Panc1 (cell line): Measurements from ENCODE around the gene MSANTD1. TPM values are rescaled to one million over a fixed set of nuclear protein-coding genes. Genes with fewer than 3 reads are reported as not detected.

Experiments
- ATAC-seq: fragments of 200-7000 bp; cut with Tn5 transposase; 2 replicates; pipeline ENCODE4 v1.9.1; 2020; ENCODE audit warnings: mild to moderate bottlenecking, moderate library complexity
- BruUV-seq: library from RNA; stranded (reverse); fragments of 400-500 nt; replicated peaks from 2 replicates; lab custom pipeline; 2021; lab: Mats Ljungman, UMichigan
- CTCF ChIA-PET: fragments of 300-600 bp; sonication (Branson Sonifier 250); formaldehyde crosslinking; loops from one replicate; lab custom pipeline; 2022; ENCODE audit warnings: antibody characterized with exemption; lab: Charles Lee
- POLR2A ChIA-PET: fragments of 300-600 bp; sonication (Branson Sonifier 250); formaldehyde crosslinking; loops from one replicate; lab custom pipeline; 2022; ENCODE audit warnings: antibody characterized with exemption; lab: Charles Lee
- DNase-seq: peaks from one replicate; pipeline ENCODE4 v3.0.0-alpha.2; 2010; ENCODE audit warnings: low read depth, low spot score
- H3K27ac ChIP-seq: 2 replicates; pipeline ENCODE4 v1.5.1; 2011; ENCODE audit warnings: mild to moderate bottlenecking, low read length, inconsistent platforms
- H3K27me3 ChIP-seq: fragments of 200-500 bp; sonication (Bioruptor generic); 2 replicates; pipeline ENCODE4 v1.6.0; 2014; ENCODE audit warnings: low read length, inconsistent platforms; ENCODE audit not compliant: control insufficient read depth, insufficient read depth
- H3K36me3 ChIP-seq: fragments of 200-500 bp; sonication (Bioruptor generic); 2 replicates; pipeline ENCODE4 v1.5.1; 2014; ENCODE audit warnings: inconsistent platforms, mild to moderate bottlenecking, low read length, moderate library complexity; ENCODE audit not compliant: control insufficient read depth, insufficient read depth
- H3K4me1 ChIP-seq: 2 replicates; pipeline ENCODE4 v1.5.1; 2011; ENCODE audit warnings: inconsistent platforms, mild to moderate bottlenecking, low read length, moderate library complexity; ENCODE audit not compliant: control insufficient read depth, insufficient read depth
- H3K4me3 ChIP-seq, 2 experiments: 2 replicates each; pipeline ENCODE4 v1.5.1; 2011 to 2012; ENCODE audit warnings: low read depth in 2 of 2, low read length in 2 of 2, mild to moderate bottlenecking in 2 of 2, inconsistent platforms in 1 of 2, moderate library complexity in 1 of 2
- H3K9me3 ChIP-seq: fragments of 200-500 bp; sonication (Bioruptor generic); 2 replicates; pipeline ENCODE4 v1.5.1; 2014; ENCODE audit warnings: low read depth, mild to moderate bottlenecking, inconsistent platforms, low read length, moderate library complexity; ENCODE audit not compliant: control insufficient read depth, insufficient read depth
- CTCF ChIP-seq: fragments of 450-650 bp; IDR thresholded peaks from 2 replicates; pipeline ENCODE4 v1.5.1; 2017; ENCODE audit warnings: mild to moderate bottlenecking
- POLR2AphosphoS5 ChIP-seq: IDR thresholded peaks from 2 replicates; pipeline ENCODE4 v1.6.1; 2012; ENCODE audit warnings: mild to moderate bottlenecking, low read depth, low read length, moderate library complexity
- REST ChIP-seq, 2 experiments: IDR thresholded peaks; 2 replicates each; pipeline ENCODE4 v1.6.1; 2011 to 2012; ENCODE audit warnings: low read depth in 2 of 2, control low read depth in 1 of 2, low read length in 1 of 2, mild to moderate bottlenecking in 1 of 2, moderate library complexity in 1 of 2; ENCODE audit not compliant: insufficient read depth in 1 of 2
- SIN3A ChIP-seq: IDR thresholded peaks from 2 replicates; pipeline ENCODE4 v1.6.1; 2012; ENCODE audit warnings: low read depth, mild to moderate bottlenecking, low read length, moderate library complexity, borderline replicate concordance; ENCODE audit not compliant: insufficient read depth
- TCF7L2 ChIP-seq: IDR thresholded peaks from 2 replicates; pipeline ENCODE4 v1.6.1; 2011; ENCODE audit warnings: mild to moderate bottlenecking, low read depth, low read length, inconsistent platforms
- in situ Hi-C: cut with HindIII; loops from 2 replicates; pipeline ENCODE4 v1.10.0; 2016; ENCODE audit warnings: low sequenced_read_pairs, low pct_unique_long_range_greater_than_20kb
- intact Hi-C: fragments of 100-400 bp; cut with micrococcal nuclease; formaldehyde crosslinking; loops from one replicate; pipeline ENCODE4 v1.10.0; 2022; ENCODE audit not compliant: unreplicated experiment
- total RNA-seq: library from RNA; stranded (reverse); gene quantifications from one replicate; pipeline ENCODE4 v1.2.1, GENCODE V29; 2021; ENCODE audit not compliant: unreplicated experiment

The MSANTD1 gene
- total RNA-seq, 1 experiment from 2014 or later = 0.57 TPM

GRCh38 chr4:3301450-3302172 lies 52.7 kb downstream of the MSANTD1 start:
- Histone ChIP-seq H3K36me3 (no peaks in the 10 kb centered on the region), H3K4me3 (no peak overlapping the region), H3K9me3 (no peaks in the 10 kb centered on the region), H3K27me3 (no peaks in the 10 kb centered on the region), H3K27ac (no peak overlapping the region), H3K4me1 (peaks cover 2% of the 10 kb centered on the region; the same call in 1 of the 2 replicates)
- intact Hi-C loops (no loop called here), in situ Hi-C loops (no loop called here)
- ChIA-PET POLR2A (no interaction called here), CTCF (no interaction called here)
- no TSS peak for BruUV-seq
- no peak for TF ChIP-seq SIN3A
- TF ChIP-seq REST (IDR thresholded peaks at IDR 0.05; ENCODE audit: insufficient read depth in 1 of 2, low read depth in 2 of 2, low read length in 1 of 2) = no peak
- TF ChIP-seq TCF7L2 = no peak
- TF ChIP-seq POLR2AphosphoS5 = no peak
- no peak for TF ChIP-seq CTCF
- no peak for DNase-seq
- no peak for ATAC-seq

GRCh38 chr4:3302173-3302785 lies 53.3 kb downstream of the MSANTD1 start:
- Histone ChIP-seq H3K4me1 (peaks cover 2% of the 10 kb centered on the region; the same call in 1 of the 2 replicates), H3K9me3 (no peaks in the 10 kb centered on the region), H3K36me3 (no peaks in the 10 kb centered on the region), H3K27me3 (no peaks in the 10 kb centered on the region), H3K4me3 (no peak overlapping the region), H3K27ac (no peak overlapping the region)
- in situ Hi-C loops (no loop called here), intact Hi-C loops (no loop called here)
- POLR2A ChIA-PET = no interaction called here
- ATAC-seq (no peak), DNase-seq (no peak)
- TF ChIP-seq POLR2AphosphoS5 = no peak
- no peak for TF ChIP-seq REST (IDR thresholded peaks at IDR 0.05; ENCODE audit: insufficient read depth in 1 of 2, low read depth in 2 of 2, low read length in 1 of 2)
- TF ChIP-seq TCF7L2 = no peak
- TF ChIP-seq SIN3A = no peak
- no peak for TF ChIP-seq CTCF
- CTCF ChIA-PET = no interaction called here
- BruUV-seq = no TSS peak
